GM12892 (cell line): ENCODE measurements around the gene AVEN.

ENCODE experiments used
- POLR2A ChIP-seq: IDR thresholded peaks from 2 replicates; pipeline ENCODE4 v1.6.1; 2011; ENCODE audit warnings: low read depth, low read length, control low read depth
- POLR2AphosphoS5 ChIP-seq: IDR thresholded peaks from 2 replicates; pipeline ENCODE4 v1.6.1; 2011; ENCODE audit warnings: low read depth, low read length, control low read depth

DNA sequence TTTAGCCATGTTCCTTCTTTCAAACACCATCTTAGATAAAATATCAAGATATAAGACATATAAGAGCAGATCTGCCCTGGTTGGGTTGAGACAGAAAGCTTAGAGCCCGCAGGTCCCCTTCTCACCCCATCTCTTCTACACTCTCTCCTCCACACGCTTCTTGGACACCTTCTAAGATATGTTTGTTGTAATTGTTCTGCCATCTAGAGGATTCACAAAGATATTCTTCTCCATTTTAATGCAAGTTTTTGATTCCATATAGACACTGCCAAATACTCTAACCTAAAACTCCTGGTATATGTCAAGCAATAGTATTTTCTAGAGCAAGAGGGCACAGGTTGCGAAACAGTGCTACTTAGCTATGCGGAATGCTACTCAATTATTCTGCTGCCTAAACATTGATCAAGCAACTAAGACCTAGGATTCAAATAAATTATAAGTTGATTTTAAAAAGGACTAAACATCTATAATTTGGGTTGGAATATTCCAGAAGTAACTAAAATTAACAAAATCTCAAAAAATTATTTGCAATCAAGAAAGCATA lies 63.9 kb downstream of the AVEN start:
- TF ChIP-seq POLR2A (no peak), POLR2AphosphoS5 (no peak)
